H1 (cell line): ENCODE results near the gene FSCN2. TPM values are rescaled to one million over a fixed set of nuclear protein-coding genes. Genes with fewer than 3 reads are reported as not detected.
A peak's percentile ranks its signal among the peaks of the same experiment; 100 is the strongest.

Experiments used
- CTCF ChIA-PET: fragments of 300-600 bp; sonication (Branson Sonifier 250); formaldehyde crosslinking; loops from one replicate; lab custom pipeline; 2021; ENCODE audit not compliant: partially characterized antibody; lab: Charles Lee
- POLR2A ChIA-PET: fragments of 300-600 bp; sonication (Branson Sonifier 250); formaldehyde crosslinking; loops from one replicate; lab custom pipeline; 2021; ENCODE audit warnings: inconsistent platforms; ENCODE audit not compliant: partially characterized antibody; lab: Charles Lee
- DNase-seq, 2 experiments: peaks; one replicate each; pipeline versions ENCODE4 v3.0.0 to v3.0.0-alpha.2; 2010 to 2022; ENCODE audit warnings: low spot score in 2 of 2, low read depth in 1 of 2, mixed read lengths in 1 of 2
- FAIRE-seq: peaks from 2 replicates; lab custom pipeline; 2011; peaks lifted over from hg19 to GRCh38; lab: Jason Lieb, UNC
- H2AFZ ChIP-seq: 2 replicates; pipeline ENCODE4 v1.8.1; 2012; ENCODE audit warnings: low read length, inconsistent platforms
- H2AK5ac ChIP-seq: 2 replicates; pipeline ENCODE4 v1.6.1; 2013; ENCODE audit warnings: low read depth, low read length
- H2BK120ac ChIP-seq: replicated peaks from 2 replicates; pipeline ENCODE3; 2013; ENCODE audit warnings: low read depth, low read length, inconsistent platforms
- H2BK12ac ChIP-seq: 2 replicates; pipeline ENCODE4 v1.6.1; 2013; ENCODE audit warnings: low read depth, low read length
- H2BK15ac ChIP-seq: 2 replicates; pipeline ENCODE4 v1.6.1; 2013; ENCODE audit warnings: low read length
- H2BK20ac ChIP-seq: 2 replicates; pipeline ENCODE4 v1.6.1; 2013; ENCODE audit warnings: low read length
- H2BK5ac ChIP-seq: 2 replicates; pipeline ENCODE4 v1.6.1; 2013; ENCODE audit warnings: low read depth, low read length
- H3K14ac ChIP-seq: 2 replicates; pipeline ENCODE4 v1.6.1; 2013; ENCODE audit warnings: inconsistent platforms; ENCODE audit not compliant: insufficient read length
- H3K18ac ChIP-seq: 2 replicates; pipeline ENCODE4 v1.6.1; 2013; ENCODE audit warnings: low read length; ENCODE audit errors: extremely low read depth
- H3K23ac ChIP-seq: 2 replicates; pipeline ENCODE4 v1.6.1; 2013; ENCODE audit warnings: inconsistent platforms; ENCODE audit not compliant: insufficient read length
- H3K23me2 ChIP-seq: 2 replicates; pipeline ENCODE4 v1.6.1; 2013; ENCODE audit warnings: low read depth, low read length
- H3K27ac ChIP-seq: 2 replicates; pipeline ENCODE4 v1.6.1; 2011; ENCODE audit warnings: low read depth, low read length, inconsistent platforms
- H3K27me3 ChIP-seq, 4 experiments: replicated peaks in 1 of 4; 1 replicate in 1 of 4; 2 replicates in 3 of 4; pipeline versions ENCODE4 v1.6.1 to v1.8.1; 2011 to 2013; ENCODE audit warnings: low read length in 3 of 4, mild to moderate bottlenecking in 3 of 4, inconsistent platforms in 2 of 4, mixed read lengths in 2 of 4, moderate library complexity in 1 of 4; ENCODE audit not compliant: control insufficient read depth in 3 of 4, insufficient read depth in 3 of 4; ENCODE audit errors: extremely low read depth in 1 of 4
- H3K36me3 ChIP-seq, 4 experiments: 2 replicates each; pipeline versions ENCODE4 v1.6.1 to v1.8.1; 2011 to 2013; ENCODE audit warnings: mild to moderate bottlenecking in 4 of 4, low read length in 3 of 4, moderate library complexity in 2 of 4, control low read depth in 1 of 4, inconsistent platforms in 1 of 4; ENCODE audit not compliant: insufficient read depth in 4 of 4, control insufficient read depth in 2 of 4
- H3K4ac ChIP-seq: replicated peaks from 2 replicates; pipeline ENCODE3; 2013; ENCODE audit warnings: low read length, low read depth, mixed read lengths, inconsistent platforms; ENCODE audit not compliant: insufficient read length
- H3K4me1 ChIP-seq, 4 experiments: replicated peaks in 1 of 4; 1 replicate in 1 of 4; 2 replicates in 3 of 4; pipeline versions ENCODE4 v1.6.1 to v1.8.1; 2011 to 2013; ENCODE audit warnings: low read length in 3 of 4, inconsistent platforms in 2 of 4, mixed read lengths in 1 of 4; ENCODE audit not compliant: insufficient read depth in 4 of 4, control insufficient read depth in 3 of 4
- H3K4me2 ChIP-seq, 2 experiments: 2 replicates each; pipeline versions ENCODE4 v1.6.1 to v1.8.1; 2011 to 2013; ENCODE audit warnings: low read depth in 2 of 2, low read length in 2 of 2, control low read depth in 1 of 2, inconsistent platforms in 1 of 2, mild to moderate bottlenecking in 1 of 2; ENCODE audit not compliant: insufficient read depth in 1 of 2
- H3K4me3 ChIP-seq, 4 experiments: fragments of 200-600, 300-600 bp in 1 of 4; sonication (generic), shearing (Covaris generic), sonication (Bioruptor Twin) in 1 of 4; 2 replicates each; pipeline versions ENCODE4 v1.5.1 to v1.8.1; 2011 to 2016; ENCODE audit warnings: low read length in 4 of 4, low read depth in 3 of 4, control low read depth in 2 of 4, inconsistent platforms in 2 of 4, mild to moderate bottlenecking in 2 of 4, mixed read lengths in 1 of 4, moderate library complexity in 1 of 4; ENCODE audit not compliant: insufficient read depth in 2 of 4; ENCODE audit errors: extremely low read depth in 1 of 4
- H3K56ac ChIP-seq: replicated peaks from 2 replicates; pipeline ENCODE3; 2013; ENCODE audit warnings: low read depth, mild to moderate bottlenecking, mixed read lengths, low read length, inconsistent platforms; ENCODE audit not compliant: insufficient read length
- H3K79me1 ChIP-seq: 2 replicates; pipeline ENCODE4 v1.6.1; 2013; ENCODE audit warnings: low read depth, low read length, control low read depth
- H3K79me2 ChIP-seq, 2 experiments: 2 replicates each; pipeline versions ENCODE4 v1.6.1 to v1.8.1; 2012 to 2013; ENCODE audit warnings: low read length in 2 of 2, mild to moderate bottlenecking in 2 of 2, inconsistent platforms in 1 of 2; ENCODE audit not compliant: insufficient read depth in 2 of 2, control insufficient read depth in 1 of 2
- H3K9ac ChIP-seq, 4 experiments: replicated peaks in 1 of 4; 1 replicate in 1 of 4; 2 replicates in 3 of 4; pipeline versions ENCODE4 v1.6.1 to v1.8.1; 2011 to 2013; ENCODE audit warnings: low read depth in 3 of 4, low read length in 3 of 4, control low read depth in 2 of 4, mild to moderate bottlenecking in 2 of 4, moderate library complexity in 2 of 4, inconsistent platforms in 1 of 4; ENCODE audit errors: extremely low read depth in 1 of 4
- H3K9me3 ChIP-seq, 2 experiments: 2 replicates each; pipeline versions ENCODE4 v1.6.1 to v1.8.1; 2012 to 2013; ENCODE audit warnings: mild to moderate bottlenecking in 2 of 2, moderate library complexity in 2 of 2, control low read depth in 1 of 2, inconsistent platforms in 1 of 2, low read depth in 1 of 2, low read length in 1 of 2, mixed read lengths in 1 of 2; ENCODE audit not compliant: insufficient read depth in 2 of 2
- H4K20me1 ChIP-seq, 2 experiments: replicated peaks in 1 of 2; 2 replicates each; pipeline versions ENCODE3 to v1.8.1; 2011 to 2013; ENCODE audit warnings: inconsistent platforms in 2 of 2, low read length in 2 of 2, mild to moderate bottlenecking in 1 of 2; ENCODE audit not compliant: insufficient read depth in 2 of 2, control insufficient read depth in 1 of 2
- H4K5ac ChIP-seq: 2 replicates; pipeline ENCODE4 v1.6.1; 2013; ENCODE audit warnings: low read length, low read depth, mixed read lengths, inconsistent platforms; ENCODE audit not compliant: insufficient read length
- H4K8ac ChIP-seq: 2 replicates; pipeline ENCODE4 v1.8.0; 2013; ENCODE audit warnings: mild to moderate bottlenecking, moderate library complexity, low read length, inconsistent platforms; ENCODE audit not compliant: insufficient read depth; ENCODE audit errors: extremely low read depth
- H4K91ac ChIP-seq: replicated peaks from 2 replicates; pipeline ENCODE3; 2013; ENCODE audit warnings: low read length, mixed read lengths, inconsistent platforms; ENCODE audit not compliant: insufficient read length
- RBBP5 ChIP-seq: IDR thresholded peaks from 2 replicates; pipeline ENCODE4 v1.7.1; 2012; ENCODE audit warnings: low read depth, mild to moderate bottlenecking, inconsistent platforms, low read length, moderate library complexity, borderline replicate concordance
- WGBS, 2 experiments: shearing (Covaris generic) in 1 of 2; methylation state at CpG; one replicate each; pipeline versions ENCODE4 v1.1.6 to v1.1.7; 2013 to 2015; ENCODE audit warnings: low lambda C conversion rate in 2 of 2, mixed read lengths in 2 of 2, inconsistent platforms in 1 of 2, low coverage in 1 of 2, missing lambda C conversion rate in 1 of 2; ENCODE audit not compliant: insufficient replicate concordance in 2 of 2, insufficient coverage in 1 of 2, insufficient read length in 1 of 2; ENCODE audit errors: extremely low coverage in 1 of 2, missing lambda C conversion rate in 1 of 2; 5-methylcytosine and 5-hydroxymethylcytosine counted together
- polyA plus RNA-seq, 7 experiments: library from polyadenylated mRNA; depleted of rRNA in 3 of 7; stranded (reverse) in 5 of 7; unstranded in 2 of 7; fragments of >200 nt in 5 of 7; fragments of 200-250 nt in 2 of 7; gene quantifications; 1 replicate in 5 of 7; 2 replicates in 1 of 7; 4 replicates in 1 of 7; pipeline versions ENCODE4 v1.2.1 to v1.2.3, GENCODE V29; 2011 to 2013; ENCODE audit warnings: missing spikeins in 2 of 7, mixed read lengths in 2 of 7
- total RNA-seq: library from RNA; stranded (reverse); fragmentation: NEBNext Ultra II Directional; extraction: Animal tissue kit (Norgen Biotek cat#: 25700); gene quantifications from 2 replicates; pipeline ENCODE4 v1.2.1, GENCODE V29; 2021

Gene FSCN2
- total and polyA plus RNA-seq, 2 of the 8 experiments (the other 6 are each of a cell fraction or from before 2014, with no cell fraction given), result 0.18 to 0.30 TPM

DNA sequence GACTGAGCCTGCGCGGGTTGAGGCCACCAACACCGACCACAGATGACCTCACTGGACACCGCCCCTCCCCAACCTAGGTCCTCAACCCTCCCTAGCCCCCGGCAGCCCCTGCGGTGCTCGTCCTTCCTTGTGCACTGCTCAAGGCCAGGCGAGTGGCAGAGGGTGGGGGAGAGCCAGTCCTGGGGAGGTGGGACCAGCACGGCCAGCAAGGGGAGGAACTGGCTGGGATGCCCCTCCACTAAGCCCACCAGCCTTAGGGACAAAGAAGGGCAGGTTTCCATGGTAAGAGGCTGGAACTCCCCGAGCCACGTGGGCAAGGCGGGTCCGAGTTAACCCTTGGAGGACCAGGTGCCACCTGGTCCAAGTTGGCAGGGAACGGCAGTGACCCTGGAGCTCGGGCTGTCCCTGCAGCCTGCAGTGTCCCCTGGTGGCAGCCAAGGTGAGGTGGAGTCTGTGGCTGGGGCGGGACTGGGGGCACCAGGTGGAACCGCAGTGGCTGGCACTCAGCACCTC is 9.2 kb downstream of the FSCN2 start:
- POLR2A ChIA-PET, result interaction anchor here (0.6 to 5.9 kb wide), 15 partner anchors 9 to 279 kb away, joined by 3 to 125 read pairs (median 5); partner anchors contain the start of genes ACTG1, BAHCC1, FAAP100 and FSCN2
- no peak for TF ChIP-seq RBBP5

More for the DNA sequence above, 9.2 kb downstream of the FSCN2 start:
- DNase-seq (peak in 1 of 2 experiments; percentile 86), FAIRE-seq (peak; percentile 74)
- CTCF ChIA-PET, result interaction anchor here (0.6 to 3.6 kb wide), 17 partner anchors 9 to 326 kb away, joined by 3 to 33 read pairs (median 5); partner anchors contain the start of gene FSCN2
- peaks cover 8 to 28% (median 24%) of the 10 kb centered on the region in 4 experiments; a peak in 6 of 7 replicates for H3K27me3 ChIP-seq
- peak overlapping the region; percentile 45; the same call in 1 of the 2 replicates for H2BK5ac ChIP-seq
- H3K36me3 ChIP-seq, result peaks cover 0 to 10% (median 0%) of the 10 kb centered on the region in 4 experiments; a peak in 5 of 8 replicates
- H3K9me3 ChIP-seq, result peaks cover 0 to 1% of the 10 kb centered on the region in 2 experiments; a peak in 1 of 4 replicates
- peak overlapping the region in 1 of 4 experiments; percentile 51; a peak in 4 of 8 replicates for H3K4me3 ChIP-seq
- H2BK20ac ChIP-seq, result no peak overlapping the region
- peak overlapping the region; percentile 28; the same call in 1 of the 2 replicates for H2BK12ac ChIP-seq
- no peak overlapping the region for H3K23ac ChIP-seq
- H3K27ac ChIP-seq, result no peak overlapping the region
- H2BK15ac ChIP-seq, result no peak overlapping the region
- 14% methylated on average over 14 of the region's 17 CpGs; no CpG with 5 or more reads in 1 of the 2 experiments for WGBS, 2 experiments
- 0 out of 2 replicates have a peak, but pooled peaks cover 3% of the 10 kb centered on the region for H3K79me1 ChIP-seq
- H3K56ac ChIP-seq, result no peak overlapping the region
- H4K20me1 ChIP-seq, result peaks cover 2 to 6% of the 10 kb centered on the region in 2 experiments
- H3K18ac ChIP-seq, result peak overlapping the region; percentile 79
- H3K23me2 ChIP-seq, result peaks cover 12% of the 10 kb centered on the region; the same call in 1 of the 2 replicates
- no peak overlapping the region for H3K14ac ChIP-seq
- no peak overlapping the region for H3K9ac ChIP-seq
- H3K4me2 ChIP-seq, result peak overlapping the region; percentile 57 to 72
- H2BK120ac ChIP-seq, result no peak overlapping the region
- H4K8ac ChIP-seq, result no peak overlapping the region
- peak overlapping the region; percentile 41; the same call in 1 of the 2 replicates for H2AFZ ChIP-seq
- H4K91ac ChIP-seq, result peak overlapping the region; percentile 52
- no peak overlapping the region for H2AK5ac ChIP-seq
- H3K4me1 ChIP-seq, result peaks cover 0 to 11% (median 5%) of the 10 kb centered on the region in 4 experiments; a peak in 5 of 7 replicates
- no peaks in the 10 kb centered on the region for H3K79me2 ChIP-seq
- no peak overlapping the region for H4K5ac ChIP-seq
- H3K4ac ChIP-seq, result peak overlapping the region; percentile 46
